ENCODE results near the gene SEMA3C.
A peak's percentile ranks its signal among the peaks of the same experiment; 100 is the strongest.

The SEMA3C gene

GRCh38 chr7:80794631-80795573, 123.9 kb downstream of the SEMA3C start:
- peaks cover 37% of the 10 kb centered on the region for H3K36me3 ChIP-seq (ENCODE audit: insufficient read depth, low read length)
- no peak overlapping the region for H2AFZ ChIP-seq (ENCODE audit: low read length, unreplicated experiment)
- no peaks in the 10 kb centered on the region for H3K27me3 ChIP-seq (ENCODE audit: insufficient read depth, low read length)
- H3K27ac ChIP-seq (ENCODE audit: low read depth, low read length): no peak overlapping the region
- peaks cover 3% of the 10 kb centered on the region for H3K4me1 ChIP-seq (ENCODE audit: control insufficient read depth, insufficient read depth, low read length, unreplicated experiment)
- no peak overlapping the region for H3K4me3 ChIP-seq (ENCODE audit: low read depth, low read length)
- H3K79me2 ChIP-seq (ENCODE audit: control insufficient read depth, insufficient read depth, low read length, unreplicated experiment): no peaks in the 10 kb centered on the region

GRCh38 chr7:80791509-80791929, 127.3 kb downstream of the SEMA3C start:
- H3K79me2 ChIP-seq (ENCODE audit: control insufficient read depth, insufficient read depth, low read length, unreplicated experiment): no peaks in the 10 kb centered on the region
- peaks cover 6% of the 10 kb centered on the region for H3K4me1 ChIP-seq (ENCODE audit: control insufficient read depth, insufficient read depth, low read length, unreplicated experiment)
- no peaks in the 10 kb centered on the region for H3K27me3 ChIP-seq (ENCODE audit: insufficient read depth, low read length)
- no peak overlapping the region for H3K27ac ChIP-seq (ENCODE audit: low read depth, low read length)
- H3K36me3 ChIP-seq (ENCODE audit: insufficient read depth, low read length): peaks cover 44% of the 10 kb centered on the region
- no peak overlapping the region for H3K4me3 ChIP-seq (ENCODE audit: low read depth, low read length)
- peak overlapping the region; percentile 31 for H2AFZ ChIP-seq (ENCODE audit: low read length, unreplicated experiment)

GRCh38 chr7:80790877-80791276, 128.0 kb downstream of the SEMA3C start:
- no peaks in the 10 kb centered on the region for H3K79me2 ChIP-seq (ENCODE audit: control insufficient read depth, insufficient read depth, low read length, unreplicated experiment)
- H3K27ac ChIP-seq (ENCODE audit: low read depth, low read length): no peak overlapping the region
- H3K36me3 ChIP-seq (ENCODE audit: insufficient read depth, low read length): peaks cover 48% of the 10 kb centered on the region
- no peak overlapping the region for H2AFZ ChIP-seq (ENCODE audit: low read length, unreplicated experiment)
- H3K27me3 ChIP-seq (ENCODE audit: insufficient read depth, low read length): no peaks in the 10 kb centered on the region
- H3K4me3 ChIP-seq (ENCODE audit: low read depth, low read length): no peak overlapping the region
- H3K4me1 ChIP-seq (ENCODE audit: control insufficient read depth, insufficient read depth, low read length, unreplicated experiment): peaks cover 12% of the 10 kb centered on the region

GRCh38 chr7:80787721-80788120, 131.1 kb downstream of the SEMA3C start:
- no peak overlapping the region for H2AFZ ChIP-seq (ENCODE audit: low read length, unreplicated experiment)
- H3K79me2 ChIP-seq (ENCODE audit: control insufficient read depth, insufficient read depth, low read length, unreplicated experiment): peaks cover 2% of the 10 kb centered on the region
- H3K4me1 ChIP-seq (ENCODE audit: control insufficient read depth, insufficient read depth, low read length, unreplicated experiment): peaks cover 43% of the 10 kb centered on the region
- no peak overlapping the region for H3K4me3 ChIP-seq (ENCODE audit: low read depth, low read length)
- H3K36me3 ChIP-seq (ENCODE audit: insufficient read depth, low read length): peaks cover 24% of the 10 kb centered on the region
- no peaks in the 10 kb centered on the region for H3K27me3 ChIP-seq (ENCODE audit: insufficient read depth, low read length)
- no peak overlapping the region for H3K27ac ChIP-seq (ENCODE audit: low read depth, low read length)

GRCh38 chr7:80785961-80786536, 132.8 kb downstream of the SEMA3C start:
- no peak overlapping the region for H2AFZ ChIP-seq (ENCODE audit: low read length, unreplicated experiment)
- peaks cover 4% of the 10 kb centered on the region for H3K79me2 ChIP-seq (ENCODE audit: control insufficient read depth, insufficient read depth, low read length, unreplicated experiment)
- H3K27me3 ChIP-seq (ENCODE audit: insufficient read depth, low read length): no peaks in the 10 kb centered on the region
- H3K4me3 ChIP-seq (ENCODE audit: low read depth, low read length): no peak overlapping the region
- peak overlapping the region; percentile 87 for H3K27ac ChIP-seq (ENCODE audit: low read depth, low read length)
- H3K4me1 ChIP-seq (ENCODE audit: control insufficient read depth, insufficient read depth, low read length, unreplicated experiment): peaks cover 57% of the 10 kb centered on the region
- H3K36me3 ChIP-seq (ENCODE audit: insufficient read depth, low read length): peaks cover 23% of the 10 kb centered on the region

GRCh38 chr7:80785276-80785675, 133.6 kb downstream of the SEMA3C start:
- H2AFZ ChIP-seq (ENCODE audit: low read length, unreplicated experiment): no peak overlapping the region
- H3K4me1 ChIP-seq (ENCODE audit: control insufficient read depth, insufficient read depth, low read length, unreplicated experiment): peaks cover 65% of the 10 kb centered on the region
- no peaks in the 10 kb centered on the region for H3K27me3 ChIP-seq (ENCODE audit: insufficient read depth, low read length)
- H3K4me3 ChIP-seq (ENCODE audit: low read depth, low read length): no peak overlapping the region
- H3K79me2 ChIP-seq (ENCODE audit: control insufficient read depth, insufficient read depth, low read length, unreplicated experiment): peaks cover 4% of the 10 kb centered on the region
- H3K27ac ChIP-seq (ENCODE audit: low read depth, low read length): peak overlapping the region; percentile 87
- H3K36me3 ChIP-seq (ENCODE audit: insufficient read depth, low read length): peaks cover 23% of the 10 kb centered on the region

GRCh38 chr7:80783678-80784327, 135.0 kb downstream of the SEMA3C start:
- peaks cover 29% of the 10 kb centered on the region for H3K36me3 ChIP-seq (ENCODE audit: insufficient read depth, low read length)
- peak overlapping the region; percentile 6; the same call in 1 of the 2 replicates for H3K4me3 ChIP-seq (ENCODE audit: low read depth, low read length)
- H3K27ac ChIP-seq (ENCODE audit: low read depth, low read length): peak overlapping the region; percentile 87
- H2AFZ ChIP-seq (ENCODE audit: low read length, unreplicated experiment): peak overlapping the region; percentile 40
- H3K4me1 ChIP-seq (ENCODE audit: control insufficient read depth, insufficient read depth, low read length, unreplicated experiment): peaks cover 74% of the 10 kb centered on the region
- no peaks in the 10 kb centered on the region for H3K27me3 ChIP-seq (ENCODE audit: insufficient read depth, low read length)
- peaks cover 9% of the 10 kb centered on the region for H3K79me2 ChIP-seq (ENCODE audit: control insufficient read depth, insufficient read depth, low read length, unreplicated experiment)

GRCh38 chr7:80783186-80783677, 135.6 kb downstream of the SEMA3C start:
- Histone ChIP-seq H2AFZ (ENCODE audit: low read length, unreplicated experiment) (peak overlapping the region; percentile 40), H3K4me3 (ENCODE audit: low read depth, low read length) (peak overlapping the region; percentile 6; the same call in 1 of the 2 replicates), H3K36me3 (ENCODE audit: insufficient read depth, low read length) (peaks cover 29% of the 10 kb centered on the region), H3K27me3 (ENCODE audit: insufficient read depth, low read length) (no peaks in the 10 kb centered on the region), H3K4me1 (ENCODE audit: control insufficient read depth, insufficient read depth, low read length, unreplicated experiment) (peaks cover 74% of the 10 kb centered on the region), H3K79me2 (ENCODE audit: control insufficient read depth, insufficient read depth, low read length, unreplicated experiment) (peaks cover 9% of the 10 kb centered on the region), H3K27ac (ENCODE audit: low read depth, low read length) (peak overlapping the region; percentile 87)

- peaks cover 9% of the 10 kb centered on the region for H3K79me2 ChIP-seq (ENCODE audit: control insufficient read depth, insufficient read depth, low read length, unreplicated experiment)
- peak overlapping the region; percentile 68 for H3K27ac ChIP-seq (ENCODE audit: low read depth, low read length)
- peak overlapping the region; percentile 10 for H2AFZ ChIP-seq (ENCODE audit: low read length, unreplicated experiment)
- H3K4me1 ChIP-seq (ENCODE audit: control insufficient read depth, insufficient read depth, low read length, unreplicated experiment): peaks cover 71% of the 10 kb centered on the region
- H3K27me3 ChIP-seq (ENCODE audit: insufficient read depth, low read length): no peaks in the 10 kb centered on the region
- no peak overlapping the region for H3K4me3 ChIP-seq (ENCODE audit: low read depth, low read length)
- H3K36me3 ChIP-seq (ENCODE audit: insufficient read depth, low read length): peaks cover 25% of the 10 kb centered on the region
These were observed 137.3 kb downstream of the SEMA3C start for GRCh38 chr7:80781561-80781979.

- H2AFZ ChIP-seq (ENCODE audit: low read length, unreplicated experiment): peak overlapping the region; percentile 10
- peak overlapping the region; percentile 68 for H3K27ac ChIP-seq (ENCODE audit: low read depth, low read length)
- peaks cover 67% of the 10 kb centered on the region for H3K4me1 ChIP-seq (ENCODE audit: control insufficient read depth, insufficient read depth, low read length, unreplicated experiment)
- H3K4me3 ChIP-seq (ENCODE audit: low read depth, low read length): no peak overlapping the region
- H3K36me3 ChIP-seq (ENCODE audit: insufficient read depth, low read length): peaks cover 22% of the 10 kb centered on the region
- peaks cover 9% of the 10 kb centered on the region for H3K79me2 ChIP-seq (ENCODE audit: control insufficient read depth, insufficient read depth, low read length, unreplicated experiment)
- no peaks in the 10 kb centered on the region for H3K27me3 ChIP-seq (ENCODE audit: insufficient read depth, low read length)
These were observed 137.7 kb downstream of the SEMA3C start for GRCh38 chr7:80781146-80781545.
